Esophagus (tissue), 2 donors: ENCODE measurements around the gene RAMACL. TPM values are rescaled to one million over a fixed set of nuclear protein-coding genes. Genes with fewer than 3 reads are reported as not detected.
A peak's percentile ranks its signal among the peaks of the same experiment; 100 is the strongest.

Experiments used
- H3K27ac ChIP-seq, 2 donors: one replicate each; pipeline ENCODE4 v1.5.1; 2013; ENCODE audit warnings: low read depth in 2 of 2, mild to moderate bottlenecking in 2 of 2, inconsistent platforms in 1 of 2, low read length in 1 of 2, moderate library complexity in 1 of 2
- H3K27me3 ChIP-seq, 2 donors: one replicate each; pipeline ENCODE4 v1.6.1; 2013; ENCODE audit warnings: low read length in 2 of 2, control low read depth in 1 of 2, mild to moderate bottlenecking in 1 of 2; ENCODE audit not compliant: insufficient read depth in 2 of 2, control insufficient read depth in 1 of 2
- H3K36me3 ChIP-seq, 2 donors: one replicate each; pipeline ENCODE4 v1.6.1; 2013; ENCODE audit warnings: low read length in 1 of 2; ENCODE audit not compliant: control insufficient read depth in 2 of 2, insufficient read depth in 2 of 2
- H3K4me1 ChIP-seq, 2 donors: one replicate each; pipeline ENCODE4 v1.6.1; 2013; ENCODE audit warnings: low read length in 1 of 2; ENCODE audit not compliant: control insufficient read depth in 2 of 2, insufficient read depth in 2 of 2
- H3K4me3 ChIP-seq, 2 donors: one replicate each; pipeline ENCODE4 v1.5.1; 2013; ENCODE audit warnings: low read length in 2 of 2, mild to moderate bottlenecking in 2 of 2, low read depth in 1 of 2, moderate library complexity in 1 of 2
- H3K9me3 ChIP-seq, 2 donors: one replicate each; pipeline ENCODE4 v1.6.1; 2013; ENCODE audit warnings: mild to moderate bottlenecking in 2 of 2, low read depth in 1 of 2, low read length in 1 of 2, moderate library complexity in 1 of 2; ENCODE audit not compliant: control insufficient read depth in 2 of 2, insufficient read depth in 1 of 2
- whole genome bisulfite sequencing, 2 donors: extraction: QIAGEN DNeasy Blood & Tissue Kit; methylation state at CpG; one replicate each; pipeline ENCODE4 v1.1.7; 2013; 5-methylcytosine and 5-hydroxymethylcytosine counted together
- polyA plus RNA-seq, 2 donors: library from polyadenylated mRNA; stranded (reverse); fragments of 200-250 nt; gene quantifications; one replicate each; pipeline ENCODE4 v1.2.3, GENCODE V29; 2013
- donor health status: healthy with polysubstance abuse.
- donor health status: Bipolar disorder and iron deficiency.

The RAMACL gene
- polyA plus RNA-seq, 2 donors, result 0.16 to 0.26 TPM

- no peak overlapping the region for H3K4me3 ChIP-seq
- peak overlapping the region in 1 of 2 donors; percentile 28 for H3K27ac ChIP-seq
- H3K27me3 ChIP-seq, result no peaks in the 10 kb centered on the region
- peaks cover 2 to 7% of the 10 kb centered on the region in 2 donors for H3K36me3 ChIP-seq
- WGBS, 2 donors, result 95 to 96% methylated on average over 27 of the region's 27 CpGs
- H3K4me1 ChIP-seq, result peaks cover 7 to 23% of the 10 kb centered on the region in 2 donors
- H3K9me3 ChIP-seq, result peaks cover 0 to 3% of the 10 kb centered on the region in 2 donors
Observed at GRCh38 chr6:166618866-166619761, 32.6 kb upstream of the RAMACL start.

DNA sequence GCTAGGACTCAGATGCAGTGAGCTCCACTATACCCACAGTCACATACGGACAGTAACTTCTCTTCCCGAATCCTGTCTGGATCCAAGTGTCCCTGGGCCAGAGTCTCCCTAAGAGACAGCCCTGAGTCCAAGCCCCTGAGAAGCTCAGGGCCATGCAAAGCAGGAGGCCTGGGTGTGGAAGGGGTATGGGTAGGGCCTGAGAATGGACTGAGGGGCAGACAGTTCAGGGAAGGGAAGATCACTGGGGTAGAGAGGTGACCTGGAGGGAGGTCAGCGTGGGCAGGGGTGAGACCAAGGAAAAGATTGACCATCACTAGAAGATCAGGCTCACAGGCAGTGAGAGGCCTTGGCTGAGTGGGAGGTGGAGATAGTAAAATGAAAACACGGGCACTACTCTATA, 31.8 kb upstream of the RAMACL start:
- Histone ChIP-seq H3K36me3 (peaks cover 2 to 7% of the 10 kb centered on the region in 2 donors), H3K27me3 (no peaks in the 10 kb centered on the region), H3K4me3 (no peak overlapping the region), H3K4me1 (peaks cover 7 to 20% of the 10 kb centered on the region in 2 donors), H3K9me3 (peaks cover 0 to 3% of the 10 kb centered on the region in 2 donors), H3K27ac (no peak overlapping the region)
- WGBS, 2 donors, result 96% methylated on average over 4 of the region's 4 CpGs

- WGBS, 2 donors, result 87 to 89% methylated on average over 7 of the region's 7 CpGs
- H3K4me1 ChIP-seq, result peaks cover 7 to 19% of the 10 kb centered on the region in 2 donors
Observed at GRCh38 chr6:166617359-166617758, 30.9 kb upstream of the RAMACL start.

DNA sequence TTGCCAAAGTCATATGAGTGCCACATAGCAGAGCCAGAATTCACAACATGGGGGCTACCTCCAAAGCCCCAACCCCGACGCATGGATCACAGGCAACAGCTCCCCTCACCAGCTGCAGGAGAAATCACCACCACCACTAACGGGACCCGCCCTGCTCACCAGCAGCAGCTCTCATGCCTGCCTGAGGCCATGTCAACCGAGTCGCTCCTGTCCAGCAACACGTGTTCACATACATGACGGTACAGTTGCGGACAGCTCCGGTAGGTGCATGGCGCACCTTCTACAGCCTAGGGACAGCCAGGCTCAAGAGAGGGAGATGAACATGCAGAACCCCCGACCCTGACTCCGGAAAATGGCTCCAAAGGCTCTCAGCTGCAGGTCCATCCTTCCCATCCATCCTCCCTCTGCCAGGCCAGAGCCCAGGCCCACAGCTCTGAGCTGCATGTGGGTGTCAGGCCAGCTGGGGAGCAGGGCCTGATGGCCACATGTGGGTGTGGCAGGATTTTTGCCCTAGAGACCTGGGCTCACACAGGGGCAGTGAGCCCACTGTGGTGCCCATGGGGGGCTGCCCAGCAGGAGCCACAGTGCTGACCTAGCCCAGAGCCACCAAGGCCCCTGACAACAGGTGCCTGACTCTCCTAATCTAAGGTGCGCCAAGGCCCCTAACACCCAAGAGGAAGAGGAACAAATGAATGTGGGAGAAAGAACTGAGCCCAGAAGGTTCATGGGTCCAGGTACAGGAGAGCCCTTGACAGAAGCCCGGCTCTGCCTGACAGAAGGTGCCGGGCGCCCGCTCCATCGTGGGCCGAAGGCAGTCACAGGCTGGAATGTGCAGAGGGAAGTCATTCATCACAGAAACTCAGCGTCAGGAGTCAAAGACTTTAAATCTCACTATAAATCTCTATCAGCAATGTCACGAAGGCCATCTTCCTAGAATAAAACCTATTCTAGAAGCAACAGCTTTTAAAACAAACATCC, 30.1 kb upstream of the RAMACL start:
- Histone ChIP-seq H3K9me3 (peaks cover 0 to 3% of the 10 kb centered on the region in 2 donors), H3K36me3 (peaks cover 2 to 7% of the 10 kb centered on the region in 2 donors), H3K4me3 (no peak overlapping the region), H3K4me1 (peaks cover 7 to 19% of the 10 kb centered on the region in 2 donors), H3K27ac (no peak overlapping the region), H3K27me3 (no peaks in the 10 kb centered on the region)
- 92 to 95% methylated on average over 22 of the region's 22 CpGs for WGBS, 2 donors

More at GRCh38 chr6:166617359-166617758, 30.9 kb upstream of the RAMACL start:
- Histone ChIP-seq H3K4me3 (no peak overlapping the region), H3K27ac (no peak overlapping the region), H3K36me3 (peaks cover 2 to 7% of the 10 kb centered on the region in 2 donors), H3K27me3 (no peaks in the 10 kb centered on the region), H3K9me3 (peaks cover 0 to 3% of the 10 kb centered on the region in 2 donors)

- H3K4me1 ChIP-seq, result peaks cover 5 to 14% of the 10 kb centered on the region in 2 donors
- WGBS, 2 donors, result 81 to 84% methylated on average over 21 of the region's 21 CpGs
- H3K9me3 ChIP-seq, result peaks cover 0 to 3% of the 10 kb centered on the region in 2 donors
- peak overlapping the region; percentile 29 to 36 for H3K27ac ChIP-seq
- H3K4me3 ChIP-seq, result no peak overlapping the region
- no peaks in the 10 kb centered on the region for H3K27me3 ChIP-seq
- H3K36me3 ChIP-seq, result peaks cover 2 to 7% of the 10 kb centered on the region in 2 donors
Observed at GRCh38 chr6:166615059-166615770, 28.7 kb upstream of the RAMACL start.

- H3K36me3 ChIP-seq, result peaks cover 2 to 7% of the 10 kb centered on the region in 2 donors
- no peak overlapping the region for H3K4me3 ChIP-seq
- H3K27ac ChIP-seq, result peak overlapping the region; percentile 29 to 36
- peaks cover 5 to 14% of the 10 kb centered on the region in 2 donors for H3K4me1 ChIP-seq
- H3K9me3 ChIP-seq, result peaks cover 0 to 3% of the 10 kb centered on the region in 2 donors
- no peaks in the 10 kb centered on the region for H3K27me3 ChIP-seq
- WGBS, 2 donors, result 85 to 86% methylated on average over 10 of the region's 10 CpGs
Observed at GRCh38 chr6:166614589-166614988, 28.1 kb upstream of the RAMACL start.

DNA sequence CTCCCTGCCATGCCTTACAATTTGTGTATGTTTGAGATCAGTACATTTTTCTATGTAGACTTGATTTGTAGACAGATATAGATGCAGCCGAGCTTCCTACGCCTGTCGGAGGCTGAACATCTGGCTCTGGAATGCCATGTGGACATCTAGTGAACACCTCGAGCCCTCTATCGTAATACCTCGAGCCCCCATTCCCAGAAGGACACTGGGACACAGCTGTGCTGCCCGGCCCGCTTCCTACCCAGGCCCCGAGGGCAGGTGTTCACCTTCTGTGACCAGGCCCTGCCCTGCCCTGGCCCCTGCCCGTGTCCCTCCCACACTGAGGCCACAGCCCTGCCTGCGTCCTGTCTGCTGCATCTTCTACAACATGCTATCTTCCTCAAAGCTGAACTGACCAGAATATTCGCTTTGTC, 27.7 kb upstream of the RAMACL start:
- Histone ChIP-seq H3K9me3 (peaks cover 0 to 3% of the 10 kb centered on the region in 2 donors), H3K27ac (peak overlapping the region; percentile 23 to 45), H3K27me3 (no peaks in the 10 kb centered on the region), H3K36me3 (peaks cover 2 to 7% of the 10 kb centered on the region in 2 donors), H3K4me3 (no peak overlapping the region), H3K4me1 (peaks cover 5 to 12% of the 10 kb centered on the region in 2 donors)
- 78 to 87% methylated on average over 11 to 12 of the region's 12 CpGs for WGBS, 2 donors

- H3K27ac ChIP-seq, result no peak overlapping the region
- no peaks in the 10 kb centered on the region for H3K9me3 ChIP-seq
- no peaks in the 10 kb centered on the region for H3K36me3 ChIP-seq
- H3K27me3 ChIP-seq, result no peaks in the 10 kb centered on the region
- no peak overlapping the region for H3K4me3 ChIP-seq
- peaks cover 5 to 8% of the 10 kb centered on the region in 2 donors for H3K4me1 ChIP-seq
- WGBS, 2 donors, result 84 to 90% methylated on average over 7 of the region's 7 CpGs
Observed at GRCh38 chr6:166613027-166613426, 26.5 kb upstream of the RAMACL start.
